Liver (tissue), 9 donors: ENCODE measurements around the gene TNS4. TPM values are rescaled to one million over a fixed set of nuclear protein-coding genes. Genes with fewer than 3 reads are reported as not detected.

Experiments used
- DNase-seq: peaks from one replicate; pipeline ENCODE4 v3.0.0-alpha.2; 2017; ENCODE audit warnings: low spot score
- H3K27ac ChIP-seq, 2 donors: one replicate each; pipeline ENCODE4 v1.7.0; 2013; ENCODE audit warnings: inconsistent platforms in 2 of 2, low read length in 2 of 2, control low read depth in 1 of 2, low read depth in 1 of 2, mild to moderate bottlenecking in 1 of 2
- H3K27me3 ChIP-seq, 4 donors: one replicate each; pipeline versions ENCODE4 v1.6.1 to v1.7.0; 2013; ENCODE audit warnings: low read length in 3 of 4, inconsistent platforms in 1 of 4, mild to moderate bottlenecking in 1 of 4, moderate library complexity in 1 of 4; ENCODE audit not compliant: control insufficient read depth in 4 of 4, insufficient read depth in 4 of 4
- H3K36me3 ChIP-seq, 4 donors: one replicate each; pipeline versions ENCODE4 v1.6.1 to v1.7.0; 2013; ENCODE audit warnings: low read length in 3 of 4, mild to moderate bottlenecking in 3 of 4, low read depth in 1 of 4, moderate library complexity in 1 of 4; ENCODE audit not compliant: control insufficient read depth in 4 of 4, insufficient read depth in 3 of 4
- H3K4me1 ChIP-seq, 4 donors: one replicate each; pipeline versions ENCODE4 v1.6.1 to v1.7.0; 2013; ENCODE audit warnings: low read length in 3 of 4, mild to moderate bottlenecking in 3 of 4, moderate library complexity in 1 of 4; ENCODE audit not compliant: control insufficient read depth in 4 of 4, insufficient read depth in 4 of 4
- H3K4me3 ChIP-seq, 3 donors: one replicate each; pipeline versions ENCODE4 v1.6.1 to v1.7.0; 2013; ENCODE audit warnings: low read length in 3 of 3, control low read depth in 1 of 3, low read depth in 1 of 3, mild to moderate bottlenecking in 1 of 3
- H3K9ac ChIP-seq, 2 donors: one replicate each; pipeline ENCODE4 v1.7.0; 2013; ENCODE audit warnings: low read length in 2 of 2, mild to moderate bottlenecking in 2 of 2, moderate library complexity in 2 of 2, control low read depth in 1 of 2, low read depth in 1 of 2
- H3K9me3 ChIP-seq, 4 donors: one replicate each; pipeline versions ENCODE4 v1.6.1 to v1.7.0; 2013; ENCODE audit warnings: low read length in 3 of 4; ENCODE audit not compliant: control insufficient read depth in 4 of 4
- EGR1 ChIP-seq, 2 donors: IDR thresholded peaks; 2 replicates each; pipeline ENCODE4 v1.6.1; 2016 to 2018; ENCODE audit warnings: antibody characterized with exemption in 2 of 2, low read depth in 2 of 2
- FOXA1 ChIP-seq: IDR thresholded peaks from 2 replicates; pipeline ENCODE4 v1.6.1; 2016; ENCODE audit warnings: antibody characterized with exemption
- FOXA2 ChIP-seq: IDR thresholded peaks from 2 replicates; pipeline ENCODE4 v1.6.1; 2016; ENCODE audit warnings: antibody characterized with exemption
- GABPA ChIP-seq, 2 donors: IDR thresholded peaks in 1 of 2; conservative IDR thresholded peaks in 1 of 2; 2 replicates each; pipeline ENCODE4 v1.6.1; 2016; ENCODE audit warnings: antibody characterized with exemption in 2 of 2, mild to moderate bottlenecking in 1 of 2, moderate library complexity in 1 of 2
- HNF4A ChIP-seq, 2 donors: conservative IDR thresholded peaks; 2 replicates each; pipeline ENCODE4 v1.6.1; 2016; ENCODE audit warnings: antibody characterized with exemption in 2 of 2, mild to moderate bottlenecking in 2 of 2
- HNF4G ChIP-seq: IDR thresholded peaks from 2 replicates; pipeline ENCODE4 v1.6.1; 2016; ENCODE audit warnings: antibody characterized with exemption
- JUND ChIP-seq, 2 donors: IDR thresholded peaks; 2 replicates each; pipeline ENCODE4 v1.6.1; 2016; ENCODE audit warnings: antibody characterized with exemption in 2 of 2
- MAX ChIP-seq: IDR thresholded peaks from 2 replicates; pipeline ENCODE4 v1.6.1; 2016; ENCODE audit warnings: antibody characterized with exemption
- NR2F2 ChIP-seq: IDR thresholded peaks from 2 replicates; pipeline ENCODE4 v1.6.1; 2016; ENCODE audit warnings: antibody characterized with exemption
- RAD21 ChIP-seq, 2 donors: IDR thresholded peaks; 2 replicates each; pipeline ENCODE4 v1.6.1; 2016; ENCODE audit warnings: antibody characterized with exemption in 2 of 2, mild to moderate bottlenecking in 2 of 2
- RXRA ChIP-seq, 2 donors: IDR thresholded peaks; 2 replicates each; pipeline ENCODE4 v1.6.1; 2017 to 2018; ENCODE audit warnings: antibody characterized with exemption in 2 of 2, mild to moderate bottlenecking in 1 of 2
- SP1 ChIP-seq: IDR thresholded peaks from 2 replicates; pipeline ENCODE4 v1.6.1; 2018; ENCODE audit warnings: antibody characterized with exemption, mild to moderate bottlenecking
- TAF1 ChIP-seq: conservative IDR thresholded peaks from 2 replicates; pipeline ENCODE4 v1.6.1; 2016; ENCODE audit warnings: antibody characterized with exemption, mild to moderate bottlenecking
- YY1 ChIP-seq: IDR thresholded peaks from 2 replicates; pipeline ENCODE4 v1.6.1; 2016; ENCODE audit warnings: antibody characterized with exemption, mild to moderate bottlenecking
- ZBTB33 ChIP-seq: IDR thresholded peaks from 2 replicates; pipeline ENCODE4 v1.6.1; 2016; ENCODE audit warnings: antibody characterized with exemption
- WGBS: extraction: QIAGEN DNeasy Blood & Tissue Kit; methylation state at CpG from one replicate; pipeline ENCODE4 v1.1.7; 2013; 5-methylcytosine and 5-hydroxymethylcytosine counted together
- polyA plus RNA-seq, 2 donors: library from polyadenylated mRNA; stranded (reverse) in 1 of 2; unstranded in 1 of 2; fragments of 200-250 nt in 1 of 2; fragments of >200 nt in 1 of 2; fragmentation: Nextera tagmentation in 1 of 2; extraction: Ambion mirVana in 1 of 2; gene quantifications; one replicate each; pipeline versions ENCODE4 v1.2.1 to v1.2.3, GENCODE V29; 2013 to 2015
- total RNA-seq, 2 donors: library from RNA; depleted of rRNA; stranded (reverse); fragments of >200 nt; gene quantifications; one replicate each; pipeline ENCODE4 v1.2.3, GENCODE V29; 2014
- TF ChIP-seq, protein P1 (sequence below): fragments of 150-350 bp; IDR thresholded peaks from 2 replicates; pipeline ENCODE4 v1.5.1; 2017; ENCODE audit warnings: improper control_type of control experiment, low read depth, low read length; ENCODE audit not compliant: missing input control
- donor health status: healthy.
- donor health status: healthy.
- donor health status: healthy.
- donor health status: healthy.
- donor health status: healthy.

The TNS4 gene
- total and polyA plus RNA-seq, 4 donors, result 0.08 TPM; not detected in 3

- no peak overlapping the region for H3K9ac ChIP-seq
- no peaks in the 10 kb centered on the region for H3K9me3 ChIP-seq
- no peaks in the 10 kb centered on the region for H3K27me3 ChIP-seq
- no peaks in the 10 kb centered on the region for H3K4me1 ChIP-seq
- WGBS, result 93% methylated on average over 7 of the region's 7 CpGs
- H3K27ac ChIP-seq, result no peak overlapping the region
- no peak overlapping the region for H3K4me3 ChIP-seq
- H3K36me3 ChIP-seq, result no peaks in the 10 kb centered on the region
- DNase-seq, result no peak
- TF ChIP-seq FOXA1 (no peak), YY1 (no peak), HNF4A (conservative IDR thresholded peaks at IDR 0.05) (no peak), EGR1 (IDR thresholded peaks at IDR 0.05; ENCODE audit: low read depth in 2 of 2) (no peak), TAF1 (no peak), SP1 (no peak)
These were observed 12.8 kb upstream of the TNS4 start for GRCh38 chr17:40514013-40514875.

DNA sequence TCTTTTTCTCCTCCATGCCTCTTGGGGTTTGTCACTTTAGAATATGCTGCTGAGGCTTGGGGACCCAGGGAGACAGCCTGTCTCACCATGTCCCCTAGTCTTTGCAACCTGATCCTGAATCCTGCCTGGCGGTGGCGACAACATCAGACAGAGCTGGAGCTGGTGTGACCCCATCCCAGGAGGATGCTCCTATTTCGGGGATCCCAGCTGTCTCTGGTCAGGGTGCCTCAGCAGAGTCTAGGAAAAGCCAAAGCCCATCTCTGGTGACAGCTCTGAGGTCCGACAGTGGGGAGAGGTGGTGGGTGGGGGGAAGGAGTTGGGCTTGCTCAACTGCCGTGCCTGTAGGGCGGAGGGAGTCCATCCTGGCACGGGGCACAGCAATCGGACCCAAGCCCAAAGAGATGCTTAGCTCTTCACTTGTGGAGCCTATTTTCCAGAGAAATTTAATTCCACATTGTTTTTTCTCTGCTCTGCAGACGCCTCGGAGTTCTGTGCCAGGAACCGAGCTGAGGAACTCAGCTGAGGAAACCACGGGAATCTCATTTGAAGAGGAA is 10.3 kb upstream of the TNS4 start:
- no peak for DNase-seq
- WGBS, result 88% methylated on average over 12 of the region's 12 CpGs
- no peak overlapping the region for H3K9ac ChIP-seq

DNA sequence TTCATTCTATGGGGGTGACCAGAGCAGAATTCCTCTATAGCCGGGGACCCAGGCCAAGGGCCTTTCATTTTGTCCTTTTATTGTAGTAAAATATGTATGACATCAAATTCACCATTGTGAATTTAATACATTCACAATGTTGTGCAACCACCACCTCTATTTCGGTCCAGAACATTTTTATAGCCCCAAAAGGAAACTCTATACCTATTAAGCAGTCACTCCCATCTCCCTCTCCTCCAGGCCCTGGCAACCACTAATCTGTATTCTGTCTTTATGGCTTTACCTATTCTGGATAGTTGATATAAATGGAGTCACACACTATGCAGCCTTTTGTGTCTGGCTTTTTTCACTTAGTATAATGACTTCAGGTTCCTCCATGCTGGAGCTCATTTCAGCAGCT is 9.7 kb upstream of the TNS4 start:
- TF ChIP-seq TAF1 (no peak), MAX (no peak), FOXA2 (no peak), RXRA (IDR thresholded peaks at IDR 0.05) (no peak), EGR1 (IDR thresholded peaks at IDR 0.05; ENCODE audit: low read depth in 2 of 2) (no peak), ZBTB33 (no peak), JUND (IDR thresholded peaks at IDR 0.05) (no peak), HNF4A (conservative IDR thresholded peaks at IDR 0.05) (no peak), NR2F2 (no peak), RAD21 (IDR thresholded peaks at IDR 0.05) (no peak), GABPA (IDR thresholded peaks at IDR 0.05 in 1 of 2, conservative IDR thresholded peaks at IDR 0.05 in 1 of 2) (no peak), SP1 (no peak), YY1 (no peak), HNF4G (no peak), FOXA1 (no peak)
- TF ChIP-seq, protein P1, sequence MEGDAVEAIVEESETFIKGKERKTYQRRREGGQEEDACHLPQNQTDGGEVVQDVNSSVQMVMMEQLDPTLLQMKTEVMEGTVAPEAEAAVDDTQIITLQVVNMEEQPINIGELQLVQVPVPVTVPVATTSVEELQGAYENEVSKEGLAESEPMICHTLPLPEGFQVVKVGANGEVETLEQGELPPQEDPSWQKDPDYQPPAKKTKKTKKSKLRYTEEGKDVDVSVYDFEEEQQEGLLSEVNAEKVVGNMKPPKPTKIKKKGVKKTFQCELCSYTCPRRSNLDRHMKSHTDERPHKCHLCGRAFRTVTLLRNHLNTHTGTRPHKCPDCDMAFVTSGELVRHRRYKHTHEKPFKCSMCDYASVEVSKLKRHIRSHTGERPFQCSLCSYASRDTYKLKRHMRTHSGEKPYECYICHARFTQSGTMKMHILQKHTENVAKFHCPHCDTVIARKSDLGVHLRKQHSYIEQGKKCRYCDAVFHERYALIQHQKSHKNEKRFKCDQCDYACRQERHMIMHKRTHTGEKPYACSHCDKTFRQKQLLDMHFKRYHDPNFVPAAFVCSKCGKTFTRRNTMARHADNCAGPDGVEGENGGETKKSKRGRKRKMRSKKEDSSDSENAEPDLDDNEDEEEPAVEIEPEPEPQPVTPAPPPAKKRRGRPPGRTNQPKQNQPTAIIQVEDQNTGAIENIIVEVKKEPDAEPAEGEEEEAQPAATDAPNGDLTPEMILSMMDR, result no peak
- Histone ChIP-seq H3K4me3 (no peak overlapping the region), H3K36me3 (no peaks in the 10 kb centered on the region), H3K27me3 (no peaks in the 10 kb centered on the region), H3K4me1 (no peaks in the 10 kb centered on the region), H3K27ac (no peak overlapping the region), H3K9me3 (no peaks in the 10 kb centered on the region), H3K9ac (no peak overlapping the region)
- DNase-seq, result no peak
- 88% methylated on average over 2 of the region's 2 CpGs for WGBS

More for the DNA sequence above, 10.3 kb upstream of the TNS4 start:
- Histone ChIP-seq H3K27ac (no peak overlapping the region), H3K9me3 (no peaks in the 10 kb centered on the region), H3K36me3 (no peaks in the 10 kb centered on the region), H3K4me1 (no peaks in the 10 kb centered on the region), H3K4me3 (no peak overlapping the region), H3K27me3 (no peaks in the 10 kb centered on the region)
- no peak for TF ChIP-seq JUND (IDR thresholded peaks at IDR 0.05)
- no peak for TF ChIP-seq ZBTB33
